Ovary (tissue), 9 donors: Measurements from ENCODE around the gene EPB41L4B. TPM values are rescaled to one million over a fixed set of nuclear protein-coding genes. Genes with fewer than 3 reads are reported as not detected.
"Not testable (repeated sequence)": the region's sequence is repeated elsewhere in the genome, so short reads cannot be mapped to it uniquely, and the experiment has no call there.

ENCODE experiments used
- DNase-seq, 5 donors: peaks; one replicate each; pipeline ENCODE4 v3.0.0-alpha.2; 2019 to 2020
- H3K27ac ChIP-seq, 2 donors: fragments of 200-600 bp; one replicate each; pipeline versions ENCODE4 v1.5.1 to v1.8.0; 2019 to 2022
- H3K27me3 ChIP-seq: fragments of 200-600 bp; one replicate; pipeline ENCODE4 v1.8.0; 2022
- H3K36me3 ChIP-seq: fragments of 200-600 bp; sonication (generic); one replicate; pipeline ENCODE4 v1.5.1; 2019
- H3K4me1 ChIP-seq: one replicate; pipeline ENCODE4 v1.8.1; 2013; ENCODE audit warnings: mild to moderate bottlenecking, moderate library complexity; ENCODE audit not compliant: insufficient read depth
- H3K4me3 ChIP-seq: fragments of 200-600 bp; sonication (generic); one replicate; pipeline ENCODE4 v1.5.1; 2017
- H3K9me3 ChIP-seq, 2 donors: fragments of 200-600 bp in 1 of 2; sonication (generic) in 1 of 2; one replicate each; pipeline versions ENCODE4 v1.5.1 to v1.8.1; 2013 to 2019; ENCODE audit warnings: mild to moderate bottlenecking in 1 of 2, moderate library complexity in 1 of 2
- EP300 ChIP-seq: sonication (generic); formaldehyde crosslinking; IDR thresholded peaks from one replicate; pipeline ENCODE4 v1.6.1; 2017; ENCODE audit warnings: antibody characterized with exemption
- POLR2A ChIP-seq: fragments of 450-650 bp; IDR thresholded peaks from one replicate; pipeline ENCODE4 v1.6.1; 2017; ENCODE audit warnings: antibody characterized with exemption, mild to moderate bottlenecking, moderate library complexity
- WGBS, 3 donors: extraction: QIAGEN DNeasy Blood & Tissue Kit in 1 of 3; methylation state at CpG; one replicate each; pipeline versions ENCODE4 v1.1.5 to v1.1.7; 2013 to 2017; 5-methylcytosine and 5-hydroxymethylcytosine counted together
- intact Hi-C, 4 donors: fragments of 100-400 bp; cut with DNase I; formaldehyde crosslinking; loops; one replicate each; pipeline versions ENCODE4 v1.11.0 to v1.15.1; 2022 to 2023
- polyA plus RNA-seq, 2 donors: library from polyadenylated mRNA; stranded (reverse); fragments of 200-250 nt in 1 of 2; fragments of 350-450 nt in 1 of 2; fragmentation: Illumina TruSeq in 1 of 2; extraction: RNeasy Lipid Tissue Mini Kit (QIAGEN cat#74804) in 1 of 2; gene quantifications; one replicate each; pipeline ENCODE4 v1.2.3, GENCODE V29; 2013 to 2014
- total RNA-seq, 7 donors: library from RNA; depleted of rRNA in 2 of 7; stranded (reverse); fragments of >200 nt in 2 of 7; fragmentation: NEBNext Ultra II Directional in 3 of 7; extraction: Animal tissue kit (Norgen Biotek cat#: 25700) in 3 of 7; gene quantifications; one replicate each; pipeline versions ENCODE4 v1.1.0 to v1.2.4, GENCODE V29; 2016 to 2023
- TF ChIP-seq, protein P1 (sequence below), 3 donors: fragments of 450-650 bp in 2 of 3; fragments of 200-600 bp in 1 of 3; IDR thresholded peaks; one replicate each; pipeline versions ENCODE4 v1.5.1 to v1.8.0; 2016 to 2022; ENCODE audit warnings: antibody characterized with exemption in 3 of 3, mild to moderate bottlenecking in 1 of 3
- donor health status: DM: no; HTN: no; CAD: no; lungs with moderate emphysema.
- donor health status: DM: no; HTN: no; CAD: no.
- donor health status: Bipolar disorder and iron deficiency.
- donor health status: DM: yes; HTN: yes; CAD: no.
- donor health status: DM: no; HTN: no; CAD: no.
- donor health status: DM: yes; HTN: yes; CAD: no.

Gene EPB41L4B
- total and polyA plus RNA-seq, 9 donors, result 8.3 to 34.3 (median 14.0) TPM

DNA sequence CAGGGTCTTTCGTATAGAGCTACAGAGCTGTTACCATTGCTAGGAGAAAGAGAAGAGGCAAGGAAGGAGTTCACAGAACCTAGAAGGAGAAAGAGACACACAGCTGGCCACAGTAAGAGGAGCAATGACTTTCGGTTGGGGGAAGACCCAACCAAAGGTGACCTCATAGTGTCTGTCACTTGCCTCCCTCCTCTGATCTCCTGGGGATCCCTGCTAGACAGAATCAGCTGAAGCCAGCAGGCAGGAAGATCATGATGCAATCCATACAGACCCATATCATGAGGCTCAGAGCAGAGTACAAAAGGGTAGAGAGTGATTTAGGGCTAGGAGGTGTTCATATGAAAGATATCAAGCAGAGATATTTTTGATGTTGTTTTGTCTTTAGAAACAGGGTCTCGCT, 26.0 kb upstream of the EPB41L4B start:
- Histone ChIP-seq H3K36me3 (no peaks in the 10 kb centered on the region), H3K9me3 (no peaks in the 10 kb centered on the region), H3K27me3 (no peaks in the 10 kb centered on the region), H3K27ac (no peak overlapping the region), H3K4me1 (no peaks in the 10 kb centered on the region), H3K4me3 (no peak overlapping the region)
- TF ChIP-seq EP300 (no peak), POLR2A (no peak)
- TF ChIP-seq, protein P1, sequence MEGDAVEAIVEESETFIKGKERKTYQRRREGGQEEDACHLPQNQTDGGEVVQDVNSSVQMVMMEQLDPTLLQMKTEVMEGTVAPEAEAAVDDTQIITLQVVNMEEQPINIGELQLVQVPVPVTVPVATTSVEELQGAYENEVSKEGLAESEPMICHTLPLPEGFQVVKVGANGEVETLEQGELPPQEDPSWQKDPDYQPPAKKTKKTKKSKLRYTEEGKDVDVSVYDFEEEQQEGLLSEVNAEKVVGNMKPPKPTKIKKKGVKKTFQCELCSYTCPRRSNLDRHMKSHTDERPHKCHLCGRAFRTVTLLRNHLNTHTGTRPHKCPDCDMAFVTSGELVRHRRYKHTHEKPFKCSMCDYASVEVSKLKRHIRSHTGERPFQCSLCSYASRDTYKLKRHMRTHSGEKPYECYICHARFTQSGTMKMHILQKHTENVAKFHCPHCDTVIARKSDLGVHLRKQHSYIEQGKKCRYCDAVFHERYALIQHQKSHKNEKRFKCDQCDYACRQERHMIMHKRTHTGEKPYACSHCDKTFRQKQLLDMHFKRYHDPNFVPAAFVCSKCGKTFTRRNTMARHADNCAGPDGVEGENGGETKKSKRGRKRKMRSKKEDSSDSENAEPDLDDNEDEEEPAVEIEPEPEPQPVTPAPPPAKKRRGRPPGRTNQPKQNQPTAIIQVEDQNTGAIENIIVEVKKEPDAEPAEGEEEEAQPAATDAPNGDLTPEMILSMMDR (IDR thresholded peaks at IDR 0.05), result no peak
- 54 to 67% (median 62%) methylated on average over 3 of the region's 3 CpGs for WGBS, 3 donors
- DNase-seq, result no peak
- intact Hi-C loops, result no loop called here

DNA sequence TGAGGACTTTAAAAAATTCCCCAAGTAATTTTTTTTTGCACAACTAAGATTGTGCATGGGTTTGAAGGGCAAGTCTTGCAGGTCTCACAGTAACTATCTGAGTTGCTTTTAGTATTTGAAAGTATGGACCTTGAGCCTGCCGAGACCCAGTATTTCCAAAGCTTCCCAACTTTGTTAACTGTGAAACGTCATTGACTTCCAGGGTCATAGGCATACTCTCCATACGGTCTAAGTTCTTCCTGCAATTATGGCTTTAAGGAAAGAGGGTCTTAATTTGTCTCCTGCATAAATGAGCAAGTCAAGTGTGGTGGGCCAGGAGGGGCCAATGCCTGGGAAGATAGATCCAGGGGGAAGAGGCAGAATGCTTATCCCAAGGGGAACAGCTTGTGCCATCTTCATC, 24.0 kb upstream of the EPB41L4B start:
- H3K27ac ChIP-seq, result no peak overlapping the region
- 76 to 84% (median 78%) methylated on average over 3 of the region's 3 CpGs for WGBS, 3 donors
- no peak overlapping the region for H3K4me3 ChIP-seq
- TF ChIP-seq, protein P1 (IDR thresholded peaks at IDR 0.05), result no peak
- TF ChIP-seq POLR2A (no peak), EP300 (no peak)
- no peaks in the 10 kb centered on the region for H3K9me3 ChIP-seq
- H3K4me1 ChIP-seq, result no peaks in the 10 kb centered on the region
- no peak for DNase-seq
- H3K27me3 ChIP-seq, result no peaks in the 10 kb centered on the region
- intact Hi-C loops, result no loop called here
- H3K36me3 ChIP-seq, result no peaks in the 10 kb centered on the region

- no peak for DNase-seq
- Histone ChIP-seq H3K4me3 (no peak overlapping the region), H3K36me3 (no peaks in the 10 kb centered on the region), H3K27me3 (no peaks in the 10 kb centered on the region), H3K9me3 (no peaks in the 10 kb centered on the region), H3K27ac (no peak overlapping the region), H3K4me1 (no peaks in the 10 kb centered on the region)
- 88 to 94% (median 94%) methylated on average over 4 of the region's 4 CpGs for WGBS, 3 donors
- intact Hi-C loops, result no loop called here
- TF ChIP-seq POLR2A (no peak), EP300 (no peak)
- TF ChIP-seq, protein P1 (IDR thresholded peaks at IDR 0.05), result no peak
These were observed 22.0 kb upstream of the EPB41L4B start for GRCh38 chr9:109342878-109343277.

GRCh38 chr9:109341561-109341960, 20.7 kb upstream of the EPB41L4B start:
- Histone ChIP-seq H3K27ac (no peak overlapping the region), H3K36me3 (no peaks in the 10 kb centered on the region), H3K27me3 (no peaks in the 10 kb centered on the region), H3K9me3 (no peaks in the 10 kb centered on the region), H3K4me1 (no peaks in the 10 kb centered on the region), H3K4me3 (no peak overlapping the region)
- 50 to 80% (median 60%) methylated on average over 6 of the region's 6 CpGs for WGBS, 3 donors
- intact Hi-C loops, result no loop called here
- TF ChIP-seq POLR2A (no peak), EP300 (no peak)
- TF ChIP-seq, protein P1 (IDR thresholded peaks at IDR 0.05), result no peak
- no peak for DNase-seq

GRCh38 chr9:109340979-109341378, 20.1 kb upstream of the EPB41L4B start:
- H3K36me3 ChIP-seq, H3K27me3 ChIP-seq, DNase-seq, H3K4me3 ChIP-seq, intact Hi-C loops, H3K9me3 ChIP-seq, H3K27ac ChIP-seq, H3K4me1 ChIP-seq: not testable (repeated sequence)
- 89 to 91% (median 90%) methylated on average over 7 of the region's 7 CpGs for WGBS, 3 donors
